Liver (tissue), 9 donors: Measurements from ENCODE around the gene WASF1. TPM values are rescaled to one million over a fixed set of nuclear protein-coding genes. Genes with fewer than 3 reads are reported as not detected.

Source experiments
- DNase-seq: peaks from one replicate; pipeline ENCODE4 v3.0.0-alpha.2; 2017; ENCODE audit warnings: low spot score
- H3K27ac ChIP-seq, 2 donors: one replicate each; pipeline ENCODE4 v1.7.0; 2013; ENCODE audit warnings: inconsistent platforms in 2 of 2, low read length in 2 of 2, control low read depth in 1 of 2, low read depth in 1 of 2, mild to moderate bottlenecking in 1 of 2
- H3K27me3 ChIP-seq, 4 donors: one replicate each; pipeline versions ENCODE4 v1.6.1 to v1.7.0; 2013; ENCODE audit warnings: low read length in 3 of 4, inconsistent platforms in 1 of 4, mild to moderate bottlenecking in 1 of 4, moderate library complexity in 1 of 4; ENCODE audit not compliant: control insufficient read depth in 4 of 4, insufficient read depth in 4 of 4
- H3K36me3 ChIP-seq, 4 donors: one replicate each; pipeline versions ENCODE4 v1.6.1 to v1.7.0; 2013; ENCODE audit warnings: low read length in 3 of 4, mild to moderate bottlenecking in 3 of 4, low read depth in 1 of 4, moderate library complexity in 1 of 4; ENCODE audit not compliant: control insufficient read depth in 4 of 4, insufficient read depth in 3 of 4
- H3K4me1 ChIP-seq, 4 donors: one replicate each; pipeline versions ENCODE4 v1.6.1 to v1.7.0; 2013; ENCODE audit warnings: low read length in 3 of 4, mild to moderate bottlenecking in 3 of 4, moderate library complexity in 1 of 4; ENCODE audit not compliant: control insufficient read depth in 4 of 4, insufficient read depth in 4 of 4
- H3K4me3 ChIP-seq, 3 donors: one replicate each; pipeline versions ENCODE4 v1.6.1 to v1.7.0; 2013; ENCODE audit warnings: low read length in 3 of 3, control low read depth in 1 of 3, low read depth in 1 of 3, mild to moderate bottlenecking in 1 of 3
- H3K9ac ChIP-seq, 2 donors: one replicate each; pipeline ENCODE4 v1.7.0; 2013; ENCODE audit warnings: low read length in 2 of 2, mild to moderate bottlenecking in 2 of 2, moderate library complexity in 2 of 2, control low read depth in 1 of 2, low read depth in 1 of 2
- H3K9me3 ChIP-seq, 4 donors: one replicate each; pipeline versions ENCODE4 v1.6.1 to v1.7.0; 2013; ENCODE audit warnings: low read length in 3 of 4; ENCODE audit not compliant: control insufficient read depth in 4 of 4
- FOXA1 ChIP-seq: IDR thresholded peaks from 2 replicates; pipeline ENCODE4 v1.6.1; 2016; ENCODE audit warnings: antibody characterized with exemption
- FOXA2 ChIP-seq: IDR thresholded peaks from 2 replicates; pipeline ENCODE4 v1.6.1; 2016; ENCODE audit warnings: antibody characterized with exemption
- HNF4A ChIP-seq, 2 donors: conservative IDR thresholded peaks; 2 replicates each; pipeline ENCODE4 v1.6.1; 2016; ENCODE audit warnings: antibody characterized with exemption in 2 of 2, mild to moderate bottlenecking in 2 of 2
- HNF4G ChIP-seq: IDR thresholded peaks from 2 replicates; pipeline ENCODE4 v1.6.1; 2016; ENCODE audit warnings: antibody characterized with exemption
- NR2F2 ChIP-seq: IDR thresholded peaks from 2 replicates; pipeline ENCODE4 v1.6.1; 2016; ENCODE audit warnings: antibody characterized with exemption
- REST ChIP-seq: IDR thresholded peaks from 2 replicates; pipeline ENCODE4 v1.6.1; 2016; ENCODE audit warnings: antibody characterized with exemption, mild to moderate bottlenecking
- RXRA ChIP-seq, 2 donors: IDR thresholded peaks; 2 replicates each; pipeline ENCODE4 v1.6.1; 2017 to 2018; ENCODE audit warnings: antibody characterized with exemption in 2 of 2, mild to moderate bottlenecking in 1 of 2
- YY1 ChIP-seq: IDR thresholded peaks from 2 replicates; pipeline ENCODE4 v1.6.1; 2016; ENCODE audit warnings: antibody characterized with exemption, mild to moderate bottlenecking
- ZBTB33 ChIP-seq: IDR thresholded peaks from 2 replicates; pipeline ENCODE4 v1.6.1; 2016; ENCODE audit warnings: antibody characterized with exemption
- WGBS: extraction: QIAGEN DNeasy Blood & Tissue Kit; methylation state at CpG from one replicate; pipeline ENCODE4 v1.1.7; 2013; 5-methylcytosine and 5-hydroxymethylcytosine counted together
- polyA plus RNA-seq, 2 donors: library from polyadenylated mRNA; stranded (reverse) in 1 of 2; unstranded in 1 of 2; fragments of 200-250 nt in 1 of 2; fragments of >200 nt in 1 of 2; fragmentation: Nextera tagmentation in 1 of 2; extraction: Ambion mirVana in 1 of 2; gene quantifications; one replicate each; pipeline versions ENCODE4 v1.2.1 to v1.2.3, GENCODE V29; 2013 to 2015
- total RNA-seq, 2 donors: library from RNA; depleted of rRNA; stranded (reverse); fragments of >200 nt; gene quantifications; one replicate each; pipeline ENCODE4 v1.2.3, GENCODE V29; 2014
- donor health status: healthy.
- donor health status: healthy.
- donor health status: healthy.
- donor health status: healthy.
- donor health status: healthy.

The WASF1 gene
- total and polyA plus RNA-seq, 4 donors, result 3.2 to 5.5 (median 3.4) TPM

- no peaks in the 10 kb centered on the region for H3K36me3 ChIP-seq
- DNase-seq, result no peak
- H3K9ac ChIP-seq, result no peak overlapping the region
- H3K4me3 ChIP-seq, result peak overlapping the region in 2 of 3 donors; percentile 9 to 26
- no peaks in the 10 kb centered on the region for H3K27me3 ChIP-seq
- peaks cover 2 to 14% (median 9%) of the 10 kb centered on the region in 4 donors for H3K9me3 ChIP-seq
- 98% methylated on average over 9 of the region's 9 CpGs for WGBS
- no peak overlapping the region for H3K27ac ChIP-seq
- H3K4me1 ChIP-seq, result no peaks in the 10 kb centered on the region
- TF ChIP-seq FOXA1, result no peak
- no peak for TF ChIP-seq NR2F2
- TF ChIP-seq FOXA2, result no peak
- no peak for TF ChIP-seq HNF4A (conservative IDR thresholded peaks at IDR 0.05)
- no peak for TF ChIP-seq HNF4G
- no peak for TF ChIP-seq REST
Measured at GRCh38 chr6:110139052-110139451, 40.4 kb downstream of the WASF1 start.

GRCh38 chr6:110137924-110138887, 41.3 kb downstream of the WASF1 start:
- TF ChIP-seq RXRA (IDR thresholded peaks at IDR 0.05), result no peak
- Histone ChIP-seq H3K4me1 (no peaks in the 10 kb centered on the region), H3K36me3 (no peaks in the 10 kb centered on the region), H3K27me3 (no peaks in the 10 kb centered on the region), H3K4me3 (peak overlapping the region in 2 of 3 donors; percentile 9 to 26), H3K9ac (no peak overlapping the region), H3K9me3 (peaks cover 2 to 14% (median 9%) of the 10 kb centered on the region in 4 donors), H3K27ac (no peak overlapping the region)
- no peak for DNase-seq
- WGBS, result 97% methylated on average over 10 of the region's 10 CpGs

- no peak for TF ChIP-seq ZBTB33
- TF ChIP-seq YY1, result no peak
- no peaks in the 10 kb centered on the region for H3K27me3 ChIP-seq
- H3K9me3 ChIP-seq, result no peaks in the 10 kb centered on the region
- no peak for DNase-seq
- no peak overlapping the region for H3K4me3 ChIP-seq
- no peak overlapping the region for H3K9ac ChIP-seq
- no peak overlapping the region for H3K27ac ChIP-seq
- no peaks in the 10 kb centered on the region for H3K4me1 ChIP-seq
- H3K36me3 ChIP-seq, result no peaks in the 10 kb centered on the region
Measured at GRCh38 chr6:110130362-110130761, 49.1 kb downstream of the WASF1 start.
